HG02642 (cell line): Measurements from ENCODE around the gene DIP2C.
"Not testable (repeated sequence)": the region's sequence is repeated elsewhere in the genome, so short reads cannot be mapped to it uniquely, and the experiment has no call there.

Source experiments
- ATAC-seq: cut with Tn5 transposase; IDR thresholded peaks from one replicate; pipeline ENCODE4 v1.9.1; 2021; ENCODE audit warnings: mild to moderate bottlenecking; ENCODE audit not compliant: unreplicated experiment, poor library complexity

DIP2C gene

GRCh38 chr10:661597-662222 is 27.8 kb downstream of the DIP2C start:
- no peak for ATAC-seq

GRCh38 chr10:660970-661596 is 28.4 kb downstream of the DIP2C start:
- no peak for ATAC-seq

DNA sequence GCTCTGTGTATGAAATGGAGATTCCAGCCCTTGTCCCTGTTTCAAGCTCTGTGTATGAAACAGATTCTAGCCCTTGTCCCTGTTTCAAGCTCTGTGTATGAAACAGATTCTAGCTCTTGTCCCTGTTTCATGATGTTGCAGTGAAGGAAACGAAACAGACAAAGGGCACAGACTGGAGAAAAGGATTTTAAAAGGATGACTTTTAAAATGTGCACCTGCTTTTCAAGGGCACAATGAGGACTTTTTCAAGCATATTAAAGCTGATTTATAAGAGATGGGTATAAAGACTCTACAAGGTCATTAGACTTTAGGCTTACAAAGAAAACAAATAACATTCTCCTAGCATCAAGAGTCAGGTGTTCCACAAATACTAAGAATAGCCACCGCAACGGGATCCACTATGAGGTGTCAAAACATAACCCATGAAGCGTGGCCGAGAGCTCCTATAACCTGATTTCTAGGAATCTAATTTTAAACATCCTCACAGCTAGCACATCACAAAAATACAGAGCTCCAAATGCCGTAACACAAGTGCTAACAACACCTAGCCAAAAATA is 29.0 kb downstream of the DIP2C start:
- ATAC-seq = no peak

- ATAC-seq = no peak
These were observed 29.8 kb downstream of the DIP2C start for GRCh38 chr10:659688-660141.

- not testable (repeated sequence) for ATAC-seq
These were observed 31.6 kb downstream of the DIP2C start for GRCh38 chr10:657816-658350.

- ATAC-seq = no peak
These were observed 32.6 kb downstream of the DIP2C start for GRCh38 chr10:656883-657282.

GRCh38 chr10:655184-655583 is 34.3 kb downstream of the DIP2C start:
- no peak for ATAC-seq

DNA sequence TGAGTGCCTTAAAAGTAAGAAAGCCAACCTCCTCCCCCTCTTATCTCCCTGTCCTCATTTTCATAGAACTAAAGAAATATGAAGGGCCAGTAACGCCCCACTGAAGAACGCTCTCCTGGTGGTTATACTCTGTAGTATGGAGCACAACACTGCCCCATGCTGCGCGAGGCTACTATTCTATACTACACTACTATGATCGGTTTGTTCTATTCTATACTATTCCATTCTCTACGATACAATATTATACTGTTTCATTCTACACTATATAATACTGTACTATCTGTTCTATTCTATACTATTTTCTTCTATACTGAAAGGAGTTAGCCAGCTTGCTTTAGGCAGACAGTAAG is 34.8 kb downstream of the DIP2C start:
- no peak for ATAC-seq

DNA sequence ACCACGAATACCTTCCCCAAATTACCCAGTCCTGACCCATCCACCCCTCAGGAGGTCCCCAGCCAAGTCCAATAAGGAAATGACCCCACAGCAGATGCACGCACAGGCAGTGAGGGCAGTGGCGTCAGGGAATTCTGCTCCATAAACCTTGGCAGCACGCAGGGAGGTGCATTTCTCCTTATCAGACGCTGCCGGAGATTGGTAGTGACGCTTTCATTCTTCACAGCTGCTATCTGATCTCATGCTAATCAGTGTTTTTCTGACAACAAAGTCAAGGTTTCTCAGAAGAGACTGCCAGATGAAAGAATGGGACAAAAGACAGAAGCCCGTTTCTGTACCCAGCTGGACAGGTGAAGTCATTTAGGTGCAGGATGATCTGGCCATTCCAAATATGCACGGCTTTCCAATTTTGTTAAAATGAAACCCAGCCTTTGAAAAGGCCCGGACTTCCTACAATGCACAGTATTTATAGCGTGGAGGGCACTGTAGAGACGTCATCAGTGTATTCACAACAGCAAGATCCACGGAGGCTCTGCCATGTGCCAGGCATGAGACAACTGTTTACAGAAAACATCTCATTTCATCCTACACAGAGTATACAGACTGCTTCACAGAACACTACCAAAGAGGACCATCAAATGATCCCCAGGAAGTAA is 35.3 kb downstream of the DIP2C start:
- ATAC-seq = no peak

GRCh38 chr10:652832-653459 is 36.5 kb downstream of the DIP2C start:
- not testable (repeated sequence) for ATAC-seq

DNA sequence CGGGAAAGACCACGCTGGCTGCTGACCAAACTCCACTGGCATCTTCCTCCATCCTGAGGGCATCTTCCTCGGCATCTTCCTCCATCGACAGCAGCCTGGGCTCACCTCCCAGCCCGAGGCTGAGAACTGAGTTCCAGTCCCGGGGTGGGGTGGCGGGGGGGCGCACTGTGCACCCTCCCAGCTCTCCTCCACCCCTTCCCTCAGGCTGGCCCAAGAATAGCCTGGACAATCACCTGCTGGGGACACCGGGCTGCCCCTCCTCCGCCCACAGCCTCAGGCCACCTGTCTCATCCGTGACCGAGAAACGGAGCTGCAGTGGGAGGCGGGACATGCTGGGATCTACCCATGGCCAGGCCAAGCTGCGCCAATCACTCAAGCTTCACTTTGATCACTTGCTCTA is 37.2 kb downstream of the DIP2C start:
- ATAC-seq = no peak

DNA sequence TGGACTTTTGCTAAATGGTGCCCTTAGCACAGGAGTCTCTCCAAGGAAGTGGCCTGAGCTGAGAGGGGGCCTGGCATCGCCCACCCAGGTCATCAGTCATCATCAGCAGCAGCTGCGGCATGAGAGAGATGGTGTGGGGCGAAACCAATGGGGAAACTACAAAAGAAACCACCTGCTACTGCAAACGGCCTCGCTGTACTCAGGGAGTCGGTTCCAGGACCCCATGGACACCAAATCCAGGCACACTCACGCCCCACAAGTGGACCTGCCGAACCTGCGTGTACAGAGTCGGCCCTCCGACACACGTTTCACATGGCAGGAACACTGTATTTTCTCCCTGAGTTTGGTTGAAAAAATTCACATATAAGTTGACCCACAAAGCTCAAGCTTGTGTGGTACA is 37.8 kb downstream of the DIP2C start:
- ATAC-seq = no peak

GRCh38 chr10:650886-651615 is 38.4 kb downstream of the DIP2C start:
- no peak for ATAC-seq

GRCh38 chr10:650441-650851 is 39.0 kb downstream of the DIP2C start:
- no peak for ATAC-seq

- no peak for ATAC-seq
These were observed 39.5 kb downstream of the DIP2C start for GRCh38 chr10:649798-650440.

DNA sequence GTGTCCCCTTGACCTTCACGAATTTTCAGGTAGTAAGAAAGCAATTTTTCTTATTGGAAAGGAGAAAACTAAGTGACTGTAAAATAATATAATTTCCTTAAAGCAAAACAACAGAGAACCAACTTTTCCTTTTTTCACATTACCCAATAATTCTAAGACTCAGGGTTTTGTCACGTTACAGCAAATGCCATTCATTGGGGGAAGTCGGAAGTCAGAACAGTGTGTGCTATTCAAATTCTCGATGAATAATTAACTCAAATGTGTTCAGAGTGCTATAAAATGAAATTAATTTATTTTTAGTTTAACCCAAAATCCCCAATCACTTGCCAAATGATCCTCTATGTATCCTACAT is 40.0 kb downstream of the DIP2C start:
- ATAC-seq = no peak

DNA sequence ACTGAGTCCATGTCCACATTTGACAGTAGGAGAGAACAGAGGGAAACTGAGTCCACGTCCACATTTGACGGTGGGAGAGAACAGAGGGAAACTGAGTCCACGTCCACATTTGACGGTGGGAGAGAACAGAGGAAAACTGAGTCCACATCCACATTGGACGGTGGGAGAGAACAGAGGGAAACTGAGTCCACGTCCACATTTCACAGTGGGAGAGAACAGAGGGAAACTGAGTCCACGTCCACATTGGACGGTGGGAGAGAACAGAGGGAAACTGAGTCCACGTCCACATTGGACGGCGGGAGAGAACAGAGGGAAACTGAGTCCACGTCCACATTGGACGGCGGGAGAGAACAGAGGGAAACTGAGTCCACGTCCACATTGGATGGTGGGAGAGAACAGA is 42.4 kb downstream of the DIP2C start:
- ATAC-seq = not testable (repeated sequence)

DNA sequence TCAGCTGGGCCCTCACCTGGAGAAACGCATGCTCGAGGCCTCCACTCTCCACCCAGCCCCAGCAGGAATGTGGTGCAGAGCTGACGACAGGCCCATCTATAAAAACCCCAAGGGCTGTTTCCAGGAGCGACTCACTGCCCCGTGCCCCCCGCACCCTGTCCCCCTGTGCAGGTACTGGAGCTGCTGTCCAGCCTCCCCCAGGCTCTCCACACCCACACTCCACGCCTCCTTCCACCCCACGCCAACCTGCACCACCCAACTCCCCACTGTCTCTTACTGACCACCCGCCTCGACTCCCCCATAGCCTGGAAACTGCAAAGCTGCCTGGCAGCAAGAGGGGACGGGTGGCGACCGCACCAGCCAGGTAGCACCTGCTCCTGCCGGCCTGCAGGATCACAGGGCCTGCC is 43.3 kb downstream of the DIP2C start:
- ATAC-seq = no peak

DNA sequence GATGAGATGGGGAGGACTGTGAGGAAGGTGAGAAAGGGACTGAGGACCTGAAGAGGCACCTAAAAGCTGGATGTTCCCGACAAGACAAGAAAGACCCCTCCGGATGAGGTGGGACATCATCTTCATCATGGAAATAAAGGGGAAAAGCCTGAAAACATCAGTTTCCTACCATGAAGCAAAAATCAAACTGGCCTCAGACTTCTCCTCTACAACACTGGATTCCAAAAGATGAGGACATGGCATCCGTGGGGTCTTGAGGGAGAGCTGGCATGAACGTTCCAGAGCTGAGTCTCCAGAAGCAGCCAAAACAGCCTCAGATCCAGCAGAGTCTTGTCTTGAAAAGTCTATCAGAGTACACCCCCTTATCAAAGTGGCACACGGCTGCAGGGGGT is 44.5 kb downstream of the DIP2C start:
- ATAC-seq = no peak
